Stomach (tissue), 19 donors: ENCODE measurements around the gene NAA38. TPM values are rescaled to one million over a fixed set of nuclear protein-coding genes. Genes with fewer than 3 reads are reported as not detected.

Experiments
- DNase-seq, 2 donors: peaks; one replicate each; pipeline versions ENCODE4 v3.0.0 to v3.0.0-alpha.2; 2013 to 2019
- H3K27ac ChIP-seq, 5 donors: fragments of 200-600 bp in 4 of 5; sonication (generic) in 4 of 5; one replicate each; pipeline ENCODE4 v1.5.1; 2013 to 2019; ENCODE audit warnings: mild to moderate bottlenecking in 1 of 5, moderate library complexity in 1 of 5
- H3K27me3 ChIP-seq, 3 donors: fragments of 200-600 bp; sonication (generic); one replicate each; pipeline ENCODE4 v1.5.1; 2017 to 2019; ENCODE audit warnings: mixed run types in 1 of 3
- H3K36me3 ChIP-seq, 4 donors: fragments of 200-600 bp; sonication (generic); 1 replicate in 3 of 4; 2 replicates in 1 of 4; pipeline ENCODE4 v1.5.1; 2016 to 2019
- H3K4me1 ChIP-seq, 4 donors: fragments of 200-600 bp; sonication (generic); one replicate each; pipeline ENCODE4 v1.5.1; 2016 to 2019
- H3K4me3 ChIP-seq, 4 donors: fragments of 200-600 bp; sonication (generic) in 3 of 4; one replicate each; pipeline ENCODE4 v1.5.1; 2016 to 2019; ENCODE audit warnings: mild to moderate bottlenecking in 1 of 4
- H3K9me3 ChIP-seq, 4 donors: fragments of 200-600 bp; sonication (generic); one replicate each; pipeline ENCODE4 v1.5.1; 2016 to 2019
- EP300 ChIP-seq: sonication (generic); formaldehyde crosslinking; IDR thresholded peaks from one replicate; pipeline ENCODE4 v1.6.1; 2017; ENCODE audit warnings: antibody characterized with exemption
- POLR2A ChIP-seq, 4 donors: fragments of 450-650 bp; IDR thresholded peaks; one replicate each; pipeline ENCODE4 v1.6.1; 2016; ENCODE audit warnings: antibody characterized with exemption in 4 of 4, control low read depth in 2 of 4, mild to moderate bottlenecking in 1 of 4, moderate library complexity in 1 of 4
- POLR2AphosphoS5 ChIP-seq, 3 donors: sonication (generic); formaldehyde crosslinking; IDR thresholded peaks; one replicate each; pipeline ENCODE4 v1.6.1; 2016; ENCODE audit warnings: antibody characterized with exemption in 3 of 3
- WGBS, 5 donors: extraction: QIAGEN DNeasy Blood & Tissue Kit in 3 of 5; methylation state at CpG; one replicate each; pipeline versions ENCODE4 v1.1.5 to v1.1.7; 2013 to 2018; 5-methylcytosine and 5-hydroxymethylcytosine counted together
- intact Hi-C: fragments of 100-400 bp; cut with DNase I; formaldehyde crosslinking; loops from one replicate; pipeline ENCODE4 v1.15.1; 2023; ENCODE audit warnings: low total_unique reads
- long read RNA-seq, 10 donors: transcript quantifications; one replicate each; lab custom pipeline, GENCODE V29; 2026
- polyA plus RNA-seq, 3 donors: library from polyadenylated mRNA; stranded (reverse); fragments of 200-250 nt; gene quantifications; one replicate each; pipeline ENCODE4 v1.2.3, GENCODE V29; 2013
- total RNA-seq, 5 donors: library from RNA; depleted of rRNA; stranded (reverse); fragments of >200 nt; gene quantifications; one replicate each; pipeline versions ENCODE4 v1.1.0 to v1.2.3, GENCODE V29; 2014 to 2016
- TF ChIP-seq, protein P1 (sequence below), 7 experiments: fragments of 450-650 bp in 4 of 7; fragments of 200-600 bp in 3 of 7; sonication (generic) in 3 of 7; IDR thresholded peaks; one replicate each; pipeline ENCODE4 v1.5.1; 2016 to 2019; ENCODE audit warnings: antibody characterized with exemption in 7 of 7, control low read depth in 2 of 7, mild to moderate bottlenecking in 1 of 7
- donor health status: healthy with polysubstance abuse.
- donor health status: Bipolar disorder and iron deficiency.
- donor health status: healthy.

The NAA38 gene
- 100 to 1,000 TPM in 2 of 5 donors, 10 to 100 TPM in 3; 42.0 to 281 (median 94.5) TPM for total RNA-seq
- 100 to 1,000 TPM; 131 to 153 (median 151) TPM for polyA plus RNA-seq
- long read RNA-seq, donor 1, transcript NAA38-205 (3 exons, 852 nt) = minor isoform, 10 of 121 reads
- long read RNA-seq, donor 1, transcript NAA38-201 (2 exons, 999 nt) = major isoform, 11 of 121 reads
- long read RNA-seq, donor 1, partial matches to known transcripts = 90 of 121 reads
- long read RNA-seq, donor 1, other reads (novel, unspliced or antisense) = 9 of 121 reads
- long read RNA-seq, donor 2, transcript NAA38-205 (3 exons, 852 nt) = minor isoform, 16 of 48 reads
- long read RNA-seq, donor 2, transcript NAA38-201 (2 exons, 999 nt) = major isoform, 20 of 48 reads
- long read RNA-seq, donor 2, partial matches to known transcripts = 0 of 48 reads
- long read RNA-seq, donor 2, other reads (novel, unspliced or antisense) = 9 of 48 reads
- long read RNA-seq, donor 3, transcript NAA38-206 (2 exons, 424 nt) = minor isoform, 5 of 98 reads
- long read RNA-seq, donor 3, transcript NAA38-205 (3 exons, 852 nt) = major isoform, 13 of 98 reads
- long read RNA-seq, donor 3, transcript NAA38-201 (2 exons, 999 nt) = minor isoform, 11 of 98 reads
- long read RNA-seq, donor 3, partial matches to known transcripts = 62 of 98 reads
- long read RNA-seq, donor 3, other reads (novel, unspliced or antisense) = 7 of 98 reads
- long read RNA-seq, donor 4, partial matches to known transcripts = 0 of 6 reads
- long read RNA-seq, donor 4, other reads (novel, unspliced or antisense) = 0 of 6 reads
- long read RNA-seq, donor 5, transcript NAA38-205 (3 exons, 852 nt) = minor isoform, 17 of 169 reads
- long read RNA-seq, donor 5, transcript NAA38-201 (2 exons, 999 nt) = major isoform, 19 of 169 reads
- long read RNA-seq, donor 5, partial matches to known transcripts = 107 of 169 reads
- long read RNA-seq, donor 5, other reads (novel, unspliced or antisense) = 21 of 169 reads
- long read RNA-seq, donor 6, transcript NAA38-201 (2 exons, 999 nt) = major isoform, 49 of 196 reads
- long read RNA-seq, donor 6, transcript NAA38-205 (3 exons, 852 nt) = minor isoform, 32 of 196 reads
- long read RNA-seq, donor 6, transcript NAA38-206 (2 exons, 424 nt) = minor isoform, 8 of 196 reads
- long read RNA-seq, donor 6, partial matches to known transcripts = 76 of 196 reads
- long read RNA-seq, donor 6, other reads (novel, unspliced or antisense) = 28 of 196 reads
- long read RNA-seq, donor 7, transcript NAA38-205 (3 exons, 852 nt) = minor isoform, 18 of 89 reads
- long read RNA-seq, donor 7, transcript NAA38-206 (2 exons, 424 nt) = minor isoform, 9 of 89 reads
- long read RNA-seq, donor 7, transcript NAA38-201 (2 exons, 999 nt) = major isoform, 42 of 89 reads
- long read RNA-seq, donor 7, partial matches to known transcripts = 0 of 89 reads
- long read RNA-seq, donor 7, other reads (novel, unspliced or antisense) = 17 of 89 reads
- long read RNA-seq, donor 8, transcript NAA38-206 (2 exons, 424 nt) = minor isoform, 5 of 228 reads
- long read RNA-seq, donor 8, transcript NAA38-201 (2 exons, 999 nt) = major isoform, 31 of 228 reads
- long read RNA-seq, donor 8, transcript NAA38-205 (3 exons, 852 nt) = minor isoform, 14 of 228 reads
- long read RNA-seq, donor 8, partial matches to known transcripts = 157 of 228 reads
- long read RNA-seq, donor 8, other reads (novel, unspliced or antisense) = 19 of 228 reads
- long read RNA-seq, donor 9, transcript NAA38-205 (3 exons, 852 nt) = minor isoform, 18 of 300 reads
- long read RNA-seq, donor 9, transcript NAA38-201 (2 exons, 999 nt) = major isoform, 30 of 300 reads
- long read RNA-seq, donor 9, transcript NAA38-206 (2 exons, 424 nt) = minor isoform, 7 of 300 reads
- long read RNA-seq, donor 9, partial matches to known transcripts = 241 of 300 reads
- long read RNA-seq, donor 9, other reads (novel, unspliced or antisense) = 0 of 300 reads
- long read RNA-seq, donor 10, transcript NAA38-205 (3 exons, 852 nt) = major isoform, 8 of 40 reads
- long read RNA-seq, donor 10, partial matches to known transcripts = 26 of 40 reads
- long read RNA-seq, donor 10, other reads (novel, unspliced or antisense) = 0 of 40 reads

DNA sequence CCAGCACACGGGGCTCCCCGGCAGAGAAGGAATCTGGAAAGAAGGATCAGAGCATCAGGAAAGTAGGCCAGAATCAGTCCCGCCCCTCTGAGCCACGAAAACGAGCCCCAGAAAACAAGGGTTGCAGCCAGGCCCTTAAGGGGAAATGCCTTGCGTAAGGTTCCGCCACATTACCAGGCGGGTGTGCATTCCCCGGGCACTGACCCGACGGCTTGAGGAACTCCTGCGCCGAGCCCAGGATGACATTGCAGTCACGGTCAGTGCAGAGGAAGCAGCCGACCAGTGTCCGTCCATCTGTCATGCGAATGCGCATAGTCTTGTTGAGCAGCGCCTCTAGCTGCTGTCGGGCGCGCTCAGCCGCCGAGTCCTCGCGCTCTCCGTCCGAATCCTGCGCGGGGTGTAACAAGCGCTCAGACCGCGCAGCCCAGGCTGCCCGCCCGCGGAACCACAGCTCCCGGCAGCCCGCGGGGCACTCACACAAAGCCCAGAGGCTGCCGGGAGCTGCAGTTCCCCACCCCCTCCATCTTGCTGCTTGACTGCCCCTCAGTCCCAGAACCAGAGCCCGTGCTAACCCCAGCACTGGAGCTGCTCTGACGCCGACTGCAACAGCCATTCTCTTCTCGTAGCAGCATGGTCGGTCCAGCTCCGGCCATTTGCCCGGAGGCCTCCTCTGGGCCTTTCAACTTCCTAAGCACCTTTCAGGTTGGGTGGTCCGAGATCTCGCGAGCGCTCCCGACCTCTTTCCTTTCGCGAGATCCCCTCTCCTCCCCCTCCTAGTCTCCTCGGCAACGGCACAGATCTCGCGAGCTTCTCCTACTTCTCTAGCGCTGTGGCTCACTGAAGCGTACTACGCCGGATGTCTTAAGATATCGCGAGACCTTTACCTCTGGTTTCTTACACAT lies at the start of gene NAA38:
Gene NAA38, minus strand, starts transcription at position 749 of the 902 bp plus-strand sequence. Its CDS starts 96 bp downstream, at position 653.
- H3K4me3 ChIP-seq = peak within 1 kb of the TSS; percentile 64 to 77 (median 68)
- intact Hi-C loops = loop anchor here (10.0 kb wide), 1 partner anchor 112 kb away; no protein-coding TSS in a partner anchor
- H3K36me3 ChIP-seq = peaks cover 19 to 55% (median 43%) of the 10 kb centered on the region in 4 donors
- no peaks in the 10 kb centered on the region for H3K9me3 ChIP-seq
- H3K4me1 ChIP-seq = peaks cover 33 to 51% (median 43%) of the 10 kb centered on the region in 4 donors
- peak within 1 kb of the TSS; percentile 93 to 96 (median 94) for H3K27ac ChIP-seq
- TF ChIP-seq, protein P1, sequence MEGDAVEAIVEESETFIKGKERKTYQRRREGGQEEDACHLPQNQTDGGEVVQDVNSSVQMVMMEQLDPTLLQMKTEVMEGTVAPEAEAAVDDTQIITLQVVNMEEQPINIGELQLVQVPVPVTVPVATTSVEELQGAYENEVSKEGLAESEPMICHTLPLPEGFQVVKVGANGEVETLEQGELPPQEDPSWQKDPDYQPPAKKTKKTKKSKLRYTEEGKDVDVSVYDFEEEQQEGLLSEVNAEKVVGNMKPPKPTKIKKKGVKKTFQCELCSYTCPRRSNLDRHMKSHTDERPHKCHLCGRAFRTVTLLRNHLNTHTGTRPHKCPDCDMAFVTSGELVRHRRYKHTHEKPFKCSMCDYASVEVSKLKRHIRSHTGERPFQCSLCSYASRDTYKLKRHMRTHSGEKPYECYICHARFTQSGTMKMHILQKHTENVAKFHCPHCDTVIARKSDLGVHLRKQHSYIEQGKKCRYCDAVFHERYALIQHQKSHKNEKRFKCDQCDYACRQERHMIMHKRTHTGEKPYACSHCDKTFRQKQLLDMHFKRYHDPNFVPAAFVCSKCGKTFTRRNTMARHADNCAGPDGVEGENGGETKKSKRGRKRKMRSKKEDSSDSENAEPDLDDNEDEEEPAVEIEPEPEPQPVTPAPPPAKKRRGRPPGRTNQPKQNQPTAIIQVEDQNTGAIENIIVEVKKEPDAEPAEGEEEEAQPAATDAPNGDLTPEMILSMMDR (IDR thresholded peaks at IDR 0.05) = peak in 4 of 7 experiments; percentile 9 to 71 (median 40)
- TF ChIP-seq POLR2AphosphoS5 (IDR thresholded peaks at IDR 0.05) (peak; percentile 79 to 92 (median 89)), EP300 (no peak), POLR2A (IDR thresholded peaks at IDR 0.05) (no peak)
- H3K27me3 ChIP-seq = no peaks in the 10 kb centered on the region
- peak; percentile 96 to 99 for DNase-seq
- 0 to 1% (median 0%) methylated on average over 29 to 64 of the region's 64 CpGs for WGBS, 5 donors

DNA sequence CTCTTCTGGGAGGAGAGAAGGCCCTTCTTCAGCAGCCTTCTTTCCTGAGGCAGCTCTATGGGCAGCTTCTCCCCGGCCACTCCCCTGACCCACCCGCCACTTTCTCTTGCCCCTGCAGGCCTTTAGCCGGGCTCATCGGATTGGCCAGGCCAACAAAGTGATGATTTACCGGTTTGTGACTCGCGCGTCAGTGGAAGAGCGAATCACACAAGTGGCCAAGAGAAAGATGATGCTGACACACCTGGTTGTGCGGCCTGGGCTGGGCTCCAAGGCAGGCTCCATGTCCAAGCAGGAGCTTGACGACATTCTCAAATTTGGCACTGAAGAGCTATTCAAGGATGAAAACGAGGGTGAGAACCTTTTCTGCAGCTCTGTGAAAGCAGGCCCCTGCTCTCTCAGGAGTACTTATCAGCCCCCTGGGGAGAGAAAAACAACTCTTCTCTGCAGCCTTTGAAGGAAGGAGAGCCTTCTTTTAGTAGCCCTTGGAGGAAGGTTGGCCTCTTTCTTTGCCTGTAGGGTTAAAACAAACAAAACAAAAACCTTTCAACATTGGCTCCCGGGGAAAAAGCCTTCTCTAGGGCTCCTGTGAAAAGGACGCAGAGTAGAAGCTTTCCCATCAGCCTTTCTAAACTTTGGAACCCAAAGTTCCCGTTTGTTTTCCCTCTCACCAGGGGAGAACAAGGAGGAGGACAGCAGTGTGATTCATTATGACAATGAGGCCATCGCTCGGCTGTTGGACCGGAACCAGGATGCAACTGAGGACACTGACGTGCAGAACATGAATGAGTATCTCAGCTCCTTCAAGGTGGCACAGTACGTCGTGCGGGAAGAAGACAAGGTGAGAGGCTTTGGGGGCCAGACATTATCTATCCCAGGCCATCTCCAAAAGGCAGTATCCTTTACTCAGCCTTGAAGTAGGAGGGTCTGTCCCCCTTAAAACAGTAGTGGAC lies 46.1 kb upstream of the NAA38 start:
- Histone ChIP-seq H3K9me3 (no peaks in the 10 kb centered on the region), H3K27me3 (no peaks in the 10 kb centered on the region), H3K27ac (no peak overlapping the region), H3K4me3 (no peak overlapping the region), H3K4me1 (no peaks in the 10 kb centered on the region), H3K36me3 (peaks cover 88 to 100% (median 100%) of the 10 kb centered on the region in 4 donors)
- TF ChIP-seq POLR2AphosphoS5 (IDR thresholded peaks at IDR 0.05) (no peak), POLR2A (IDR thresholded peaks at IDR 0.05) (no peak), EP300 (no peak)
- TF ChIP-seq, protein P1 (IDR thresholded peaks at IDR 0.05) = no peak
- 76 to 84% (median 79%) methylated on average over 22 of the region's 22 CpGs for whole genome bisulfite sequencing, 5 donors
- no peak for DNase-seq
- intact Hi-C loops = no loop called here
